ENCODE data around the gene SRD5A3. TPM values are rescaled to one million over a fixed set of nuclear protein-coding genes. Genes with fewer than 3 reads are reported as not detected.

The SRD5A3 gene
- 8.1 and 8.3 TPM in 2 replicates for total RNA-seq

DNA sequence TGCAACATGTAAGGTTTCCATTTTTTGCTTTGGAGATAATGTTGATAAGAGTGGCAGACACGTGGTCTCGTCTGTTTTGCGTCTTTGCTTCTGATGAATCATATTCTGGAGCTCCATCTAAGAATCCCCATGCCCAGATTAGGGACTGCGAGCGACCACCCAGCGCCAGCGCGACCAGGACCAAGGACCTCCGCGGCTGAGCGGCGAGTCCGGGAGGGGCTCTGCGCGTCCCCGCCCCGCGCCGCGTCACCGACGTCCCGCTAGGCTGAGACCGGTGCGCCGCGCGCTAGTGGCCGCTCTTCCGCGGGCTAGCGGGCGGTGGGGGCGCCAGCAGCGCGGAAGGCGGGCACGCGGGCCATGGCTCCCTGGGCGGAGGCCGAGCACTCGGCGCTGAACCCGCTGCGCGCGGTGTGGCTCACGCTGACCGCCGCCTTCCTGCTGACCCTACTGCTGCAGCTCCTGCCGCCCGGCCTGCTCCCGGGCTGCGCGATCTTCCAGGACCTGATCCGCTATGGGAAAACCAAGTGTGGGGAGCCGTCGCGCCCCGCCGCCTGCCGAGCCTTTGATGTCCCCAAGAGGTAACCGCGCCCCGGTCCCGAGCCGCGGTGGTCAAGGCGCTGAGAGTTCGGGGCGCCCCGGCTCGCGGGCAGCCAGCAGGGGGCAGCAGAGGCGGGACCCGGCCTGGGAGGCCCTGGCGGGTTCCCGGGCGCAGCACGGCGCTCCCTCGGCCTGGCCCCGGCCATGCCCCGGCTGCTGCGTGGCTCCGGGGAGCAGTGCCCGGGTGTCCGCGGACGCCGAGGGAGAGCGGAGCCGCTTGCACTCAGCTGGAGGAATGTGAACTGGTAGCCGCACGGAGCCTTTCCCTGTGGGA lies at the start of gene SRD5A3:
Gene SRD5A3, plus strand, starts transcription at position 263 of the 871 bp plus-strand sequence. Its CDS starts 95 bp downstream, at position 358.

GRCh38 chr4:55395529-55396307 lies 49.7 kb downstream of the SRD5A3 start, which contains the start of gene TMEM165:
TMEM165 (plus strand) TSS chr4:55395957; CDS start chr4:55396190, 233 bp downstream.

Small RNAs within 50 kb of the gene (small RNA-seq; reads per million reads assigned to genes)
- not detected for gene RF00019

Other genes with a start within 250 kb of the SRD5A3 start
- 0.12 and 0.16 TPM in 2 replicates for gene KDR, start 220.6 kb upstream of the SRD5A3 start, total RNA-seq
- gene TMEM165, start 49.7 kb downstream of the SRD5A3 start, total RNA-seq, result 147 and 190 TPM in 2 replicates
- 40.1 and 42.0 TPM in 2 replicates for gene CLOCK, start 200.7 kb downstream of the SRD5A3 start, total RNA-seq
- not detected in 2 replicates for gene PDCL2, start 246.0 kb downstream of the SRD5A3 start, total RNA-seq